ENCODE data around the gene LYRM9.

DNA sequence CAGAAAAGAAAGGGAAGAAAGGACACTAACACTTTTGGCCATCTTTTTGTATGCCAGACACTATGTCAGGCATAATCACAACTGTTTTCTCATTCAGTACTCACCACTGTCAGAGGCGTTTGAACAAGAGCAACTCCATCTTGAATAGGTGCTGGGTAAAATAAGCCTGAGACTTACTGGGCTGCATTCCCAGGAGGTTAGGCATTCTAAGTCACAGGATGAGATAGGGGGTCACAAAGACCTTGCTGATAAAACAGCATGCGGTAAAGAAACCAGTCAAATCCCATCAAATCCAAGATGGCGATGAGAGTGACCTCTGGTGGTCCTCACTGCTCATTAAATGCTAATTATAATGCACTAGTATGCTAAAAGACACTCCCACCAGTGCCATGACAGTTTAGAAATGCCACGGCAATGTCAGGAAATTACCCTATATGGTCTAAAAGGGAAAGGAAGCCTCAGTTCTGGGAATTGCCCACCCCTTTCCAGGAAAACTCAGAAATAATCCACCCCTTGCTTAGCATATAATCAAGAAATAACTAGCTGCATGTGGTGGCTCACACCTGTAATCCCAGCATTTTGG, 14.9 kb upstream of the LYRM9 start:
- TF ChIP-seq POLR2AphosphoS5 (IDR thresholded peaks at IDR 0.05) (no peak), EP300 (conservative IDR thresholded peaks at IDR 0.05; ENCODE audit: poor library complexity, severe bottlenecking) (no peak), TAF1 (IDR thresholded peaks at IDR 0.05; ENCODE audit: low read depth) (no peak), EZH2 (IDR thresholded peaks at IDR 0.05; ENCODE audit: borderline replicate concordance, insufficient read depth, low read length, poor library complexity, severe bottlenecking) (no peak)
- TF ChIP-seq, protein P1, sequence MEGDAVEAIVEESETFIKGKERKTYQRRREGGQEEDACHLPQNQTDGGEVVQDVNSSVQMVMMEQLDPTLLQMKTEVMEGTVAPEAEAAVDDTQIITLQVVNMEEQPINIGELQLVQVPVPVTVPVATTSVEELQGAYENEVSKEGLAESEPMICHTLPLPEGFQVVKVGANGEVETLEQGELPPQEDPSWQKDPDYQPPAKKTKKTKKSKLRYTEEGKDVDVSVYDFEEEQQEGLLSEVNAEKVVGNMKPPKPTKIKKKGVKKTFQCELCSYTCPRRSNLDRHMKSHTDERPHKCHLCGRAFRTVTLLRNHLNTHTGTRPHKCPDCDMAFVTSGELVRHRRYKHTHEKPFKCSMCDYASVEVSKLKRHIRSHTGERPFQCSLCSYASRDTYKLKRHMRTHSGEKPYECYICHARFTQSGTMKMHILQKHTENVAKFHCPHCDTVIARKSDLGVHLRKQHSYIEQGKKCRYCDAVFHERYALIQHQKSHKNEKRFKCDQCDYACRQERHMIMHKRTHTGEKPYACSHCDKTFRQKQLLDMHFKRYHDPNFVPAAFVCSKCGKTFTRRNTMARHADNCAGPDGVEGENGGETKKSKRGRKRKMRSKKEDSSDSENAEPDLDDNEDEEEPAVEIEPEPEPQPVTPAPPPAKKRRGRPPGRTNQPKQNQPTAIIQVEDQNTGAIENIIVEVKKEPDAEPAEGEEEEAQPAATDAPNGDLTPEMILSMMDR (IDR thresholded peaks at IDR 0.05; ENCODE audit: poor library complexity, severe bottlenecking): no peak
